Esophagus mucosa (tissue), 1 donor: ENCODE results near the gene PTTG1IP. TPM values are rescaled to one million over a fixed set of nuclear protein-coding genes. Genes with fewer than 3 reads are reported as not detected.
"Not testable (repeated sequence)": the region's sequence is repeated elsewhere in the genome, so short reads cannot be mapped to it uniquely, and the experiment has no call there.

ENCODE experiments used
- ATAC-seq: fragments of 200-7000 bp; cut with Tn5 transposase; one replicate; pipeline ENCODE4 v1.9.1; 2020
- total RNA-seq: library from RNA; stranded (reverse); gene quantifications from one replicate; pipeline ENCODE4 v1.2.4, GENCODE V29; 2023
- donor health status: DM: yes; HTN: yes; CAD: no.

PTTG1IP gene
- total RNA-seq, 1 donor from 2014 or later = 67.1 TPM

DNA sequence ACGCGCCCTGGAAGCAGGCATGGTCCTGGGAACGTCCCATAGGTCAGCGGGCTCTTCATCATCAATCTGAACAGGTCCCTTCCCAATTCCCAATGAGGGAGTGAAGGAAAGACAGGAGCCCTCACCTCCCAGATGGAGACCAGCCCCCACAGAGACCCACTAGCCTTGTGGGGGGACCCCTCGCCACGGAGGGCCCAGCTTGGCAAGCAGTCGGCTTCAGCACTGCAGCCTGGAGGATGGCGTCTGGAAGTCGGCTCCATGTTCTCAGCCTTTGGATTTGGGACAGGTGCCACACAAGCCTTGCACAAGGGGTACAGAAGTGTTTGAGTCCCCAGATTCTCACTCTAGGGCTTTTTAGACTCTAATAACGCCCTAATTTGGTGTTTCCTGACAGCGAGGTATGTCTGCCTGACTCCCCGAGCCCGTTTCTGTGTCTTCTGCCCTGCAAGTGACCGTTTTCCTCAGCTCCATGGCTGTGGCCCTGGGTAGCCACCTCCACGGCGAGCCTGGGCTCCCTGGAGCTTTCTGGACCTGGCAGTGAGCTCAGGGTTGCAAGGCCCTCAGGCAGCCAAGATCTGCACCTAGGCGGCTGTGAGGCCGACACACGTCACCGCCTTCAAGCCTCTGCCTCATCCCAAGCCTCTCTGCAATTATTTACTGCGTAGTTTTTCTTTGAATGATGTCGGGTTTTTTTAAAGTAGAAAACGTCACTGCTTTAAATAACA lies 30.6 kb downstream of the PTTG1IP start:
- ATAC-seq = no peak

DNA sequence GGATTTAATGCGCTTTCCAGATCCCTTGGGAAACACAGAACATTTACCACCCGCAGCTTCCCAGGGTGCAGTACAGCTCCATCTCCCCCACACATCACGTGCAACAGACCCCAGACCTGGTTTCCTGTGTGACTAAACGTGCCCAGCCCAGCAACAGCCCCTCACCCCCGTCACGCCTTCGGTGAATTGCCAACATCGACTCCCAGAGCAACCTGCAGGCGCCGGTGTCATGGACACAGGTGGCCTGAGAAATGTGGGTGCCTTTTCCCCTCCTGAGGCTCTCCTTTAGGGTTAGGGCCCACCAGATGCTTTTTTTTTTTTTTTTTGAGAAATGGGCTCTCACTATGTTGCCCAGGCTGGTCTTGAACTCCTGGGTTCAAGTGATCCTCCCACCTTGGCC lies 31.4 kb downstream of the PTTG1IP start:
- ATAC-seq = no peak

DNA sequence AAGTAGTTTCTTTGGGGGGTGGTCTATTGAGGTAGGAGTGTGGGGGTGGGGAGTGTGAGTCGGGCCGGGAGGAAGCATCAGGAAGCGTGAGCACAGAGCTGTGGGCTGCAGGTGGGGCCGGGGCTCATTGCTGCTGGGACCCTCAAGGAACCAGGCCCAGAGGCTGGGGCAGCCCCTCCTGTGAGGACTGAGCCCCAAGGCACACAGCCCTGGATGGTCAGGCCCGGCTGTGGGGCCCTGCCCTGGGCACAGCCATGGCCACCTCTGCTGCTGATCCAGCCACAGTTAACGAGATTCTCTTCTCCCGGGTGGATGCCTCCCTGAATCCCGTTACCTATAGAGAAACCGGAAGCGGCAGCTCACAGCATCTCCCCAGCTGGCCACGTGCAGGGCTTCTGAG lies 32.7 kb downstream of the PTTG1IP start:
- ATAC-seq = no peak

DNA sequence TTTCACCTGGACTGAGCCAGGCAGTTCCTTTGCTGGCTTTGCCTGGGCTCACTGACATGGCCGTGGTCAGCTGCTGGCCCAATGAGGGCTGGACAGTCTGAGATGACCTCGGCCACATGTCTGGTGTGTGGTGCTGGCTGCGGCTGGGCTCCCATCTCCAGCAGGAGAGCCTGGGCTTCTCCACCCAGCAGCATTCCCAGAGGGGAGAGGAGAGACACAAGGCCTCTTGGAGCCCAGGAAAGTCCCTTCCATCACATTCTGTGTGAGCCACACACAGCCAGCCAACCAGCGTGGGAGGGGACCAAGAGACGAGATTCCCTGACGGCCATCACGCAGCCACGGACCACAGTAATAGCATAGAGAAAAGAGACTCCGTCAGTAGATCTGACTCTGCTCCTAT lies 34.5 kb downstream of the PTTG1IP start:
- ATAC-seq = no peak

DNA sequence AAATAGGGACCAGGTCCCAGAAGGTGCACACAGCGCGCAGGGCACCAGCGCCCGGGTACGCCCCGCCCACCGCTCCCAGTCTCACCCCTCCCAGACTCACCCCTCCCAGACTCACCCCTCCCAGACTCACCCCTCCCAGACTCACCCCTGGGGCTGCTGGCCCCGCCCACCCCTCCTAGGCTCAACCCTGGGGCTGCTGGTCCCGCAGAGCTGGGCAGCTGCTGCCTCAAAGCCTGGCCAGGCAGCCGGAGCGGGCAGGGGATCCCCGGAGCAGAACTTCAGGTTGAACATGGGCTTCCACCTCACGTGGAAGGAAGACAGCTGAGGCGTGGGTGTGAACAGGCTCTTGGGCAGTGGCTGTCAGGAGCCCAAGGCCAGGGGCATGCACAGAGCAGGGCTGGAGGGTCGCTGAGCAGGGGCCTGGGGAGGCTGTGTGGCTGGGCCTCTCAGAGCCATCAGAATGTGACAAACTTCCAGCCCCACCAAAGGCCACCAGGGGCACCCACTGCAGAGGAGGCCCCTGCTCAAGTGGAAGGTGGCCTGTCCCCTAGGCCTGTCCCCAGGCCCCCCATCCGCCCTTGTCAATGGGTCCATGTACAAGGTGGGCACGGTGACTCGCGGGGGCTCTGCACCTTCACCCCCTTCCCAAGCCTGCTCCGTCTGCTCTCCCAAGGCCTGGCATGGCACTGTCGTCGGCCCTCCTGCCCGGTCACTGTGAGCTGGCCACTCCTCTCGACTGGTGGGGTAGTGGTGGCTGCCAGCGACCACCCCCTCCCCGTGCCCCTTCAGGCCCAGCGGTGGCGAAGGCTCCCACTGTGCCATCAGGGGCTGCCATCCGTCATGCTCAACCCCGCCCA lies 35.2 kb downstream of the PTTG1IP start:
- peak; percentile 33 for ATAC-seq

DNA sequence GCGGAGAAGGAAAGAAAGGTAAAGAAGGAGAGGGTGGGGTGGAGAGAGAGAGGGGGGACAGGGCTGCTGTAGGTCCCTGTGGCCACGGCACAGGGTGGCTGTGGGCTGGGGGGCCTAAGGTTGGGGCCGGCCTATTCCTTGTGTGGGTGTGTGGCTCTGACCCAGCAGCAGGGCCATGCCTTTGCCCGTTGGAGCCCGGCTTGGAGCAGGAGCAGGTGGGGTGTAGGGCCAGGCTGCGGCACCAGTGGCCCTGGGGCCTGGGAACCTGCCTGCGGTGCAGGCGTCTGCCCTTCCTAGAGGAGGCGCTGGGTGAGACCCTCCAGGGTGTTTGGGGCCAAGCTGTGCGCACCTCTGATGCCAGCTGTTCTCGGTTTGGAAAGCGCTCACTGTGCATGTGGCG lies 36.0 kb downstream of the PTTG1IP start:
- ATAC-seq = peak; percentile 3

DNA sequence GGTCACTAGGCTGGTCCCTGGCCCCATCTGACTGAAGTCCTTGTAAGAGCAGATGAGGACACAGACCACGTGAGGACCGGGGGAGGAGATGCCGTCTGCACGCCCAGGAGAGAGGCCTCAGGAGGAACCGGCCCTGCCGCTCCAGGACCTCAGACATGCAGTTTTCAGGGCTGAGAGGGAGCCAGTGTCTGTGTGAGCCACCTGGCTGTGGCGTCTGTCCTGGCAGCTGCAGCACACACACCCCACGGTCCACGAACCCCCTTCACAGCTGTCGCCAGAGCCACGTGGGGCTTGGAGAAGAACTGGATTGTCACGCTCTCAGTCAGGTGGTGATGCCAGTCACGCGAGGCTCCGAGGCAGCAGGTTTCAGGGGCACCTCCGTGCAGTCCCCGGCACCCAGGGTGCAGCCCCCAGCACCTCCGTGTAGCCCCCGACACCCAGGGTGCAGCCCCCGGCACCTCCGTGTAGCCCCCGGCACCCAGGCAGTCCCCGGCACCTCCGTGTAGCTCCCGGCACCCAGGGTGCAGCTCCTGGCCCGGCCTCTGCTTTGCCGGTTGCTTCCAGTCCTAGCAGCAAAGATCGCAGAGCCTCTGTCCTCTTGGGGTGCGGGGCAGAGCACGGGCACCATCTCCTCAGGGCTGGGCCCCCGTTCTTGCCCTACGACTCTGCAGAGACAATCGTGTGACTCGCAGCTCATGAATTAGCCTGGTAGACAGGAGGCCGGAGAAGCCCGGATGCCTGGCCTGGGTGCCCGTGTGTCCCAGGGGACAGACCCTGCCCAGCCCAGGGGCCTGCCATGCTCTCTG lies 36.6 kb downstream of the PTTG1IP start:
- ATAC-seq = peak; percentile 77

DNA sequence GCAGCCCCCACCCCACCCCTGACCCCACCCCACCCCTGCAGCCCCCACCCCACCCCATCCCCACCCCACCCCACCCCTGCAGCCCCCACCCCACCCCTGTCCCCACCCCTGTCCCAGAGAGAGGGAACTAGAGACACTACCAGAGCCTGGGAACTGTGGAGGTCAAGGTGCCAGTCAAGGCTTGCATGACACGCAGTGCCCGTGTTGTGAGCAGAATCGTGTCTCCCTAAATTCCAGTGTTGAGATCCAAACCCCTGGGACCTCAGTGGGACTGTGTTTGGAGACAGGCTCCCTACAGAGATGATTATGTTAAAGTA lies 37.2 kb downstream of the PTTG1IP start:
- ATAC-seq = no peak

DNA sequence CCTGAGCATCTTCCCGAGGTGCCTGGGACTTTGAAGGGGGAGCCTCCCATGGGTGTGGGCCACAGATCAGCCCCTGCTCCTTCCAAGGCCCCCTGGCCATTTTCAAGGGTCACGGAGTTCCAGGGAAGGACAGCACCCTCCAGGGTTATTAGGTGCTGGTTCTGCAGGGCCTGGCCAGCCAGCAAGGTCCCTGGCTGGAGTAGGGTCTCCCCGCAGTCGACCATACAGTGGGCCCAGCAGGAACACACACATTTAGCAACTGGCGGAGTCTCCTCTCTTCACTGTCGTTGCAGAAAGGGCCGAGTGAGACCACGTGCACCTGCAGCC lies 37.9 kb downstream of the PTTG1IP start:
- ATAC-seq = no peak

DNA sequence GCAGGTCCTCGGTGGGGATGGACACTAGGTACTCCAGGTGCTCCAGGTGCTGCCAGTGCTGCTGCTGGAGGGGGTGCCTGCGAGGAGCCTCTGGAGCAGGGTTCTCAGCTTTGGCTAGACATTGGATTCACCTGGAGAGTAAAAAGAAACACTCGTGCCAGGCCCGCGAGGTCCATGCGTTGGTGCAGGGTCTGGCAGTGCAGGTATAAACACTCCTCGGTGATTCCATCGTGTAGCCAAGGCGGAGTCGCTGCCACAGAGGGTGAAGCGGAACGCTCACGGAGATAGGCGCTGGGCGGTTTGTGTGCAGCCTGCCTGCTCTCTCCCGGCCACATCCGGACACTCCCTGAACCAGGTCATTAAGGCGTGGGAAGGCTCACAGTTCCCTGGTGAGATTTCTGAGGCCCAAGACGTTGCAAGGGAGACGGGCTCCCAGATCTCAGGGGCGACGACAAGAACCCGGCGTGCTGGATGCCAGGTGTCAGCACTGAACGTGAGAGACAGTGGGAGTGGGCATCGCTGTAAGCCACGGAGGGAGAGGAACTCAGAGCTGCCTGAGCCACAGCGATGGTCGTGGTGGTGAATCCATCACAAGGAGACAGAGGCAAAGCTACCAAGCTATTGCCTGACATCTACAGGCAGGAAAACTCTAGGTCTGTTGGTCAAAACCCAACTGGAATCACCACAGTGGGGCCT lies 38.4 kb downstream of the PTTG1IP start:
- no peak for ATAC-seq

DNA sequence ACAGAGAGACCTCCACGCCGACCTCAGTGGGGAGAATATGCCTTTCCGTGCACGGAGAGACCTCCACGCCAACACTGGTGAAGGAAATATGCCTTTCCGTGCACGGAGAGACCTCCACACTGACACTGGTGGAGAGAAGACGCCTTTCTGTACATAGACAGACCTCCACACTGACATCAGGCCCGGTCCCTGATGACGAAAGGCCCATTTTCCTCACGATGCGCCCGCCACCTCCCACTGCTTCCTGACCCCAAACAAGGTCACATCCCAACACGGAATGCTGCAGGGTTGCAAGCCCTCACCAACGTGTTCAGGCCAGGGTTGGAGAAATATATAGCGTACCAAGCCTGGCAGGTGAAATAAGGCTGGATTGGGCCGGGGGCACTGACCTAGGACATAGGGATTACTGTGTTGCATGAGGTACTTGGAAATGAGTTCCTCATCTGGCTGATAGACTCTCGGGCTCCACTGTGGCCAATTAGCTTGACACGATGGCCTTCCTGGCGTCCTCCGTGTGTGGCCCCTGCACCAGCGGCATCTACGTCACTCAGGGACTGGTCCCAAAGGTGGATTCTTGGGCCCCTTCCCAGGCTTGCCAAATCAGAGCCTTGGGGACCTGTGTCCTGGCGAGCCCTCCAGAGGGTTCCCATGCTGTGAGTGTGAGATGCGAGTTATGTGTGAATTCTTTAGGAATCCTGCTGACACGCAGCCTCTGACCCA lies 39.1 kb downstream of the PTTG1IP start:
- no peak for ATAC-seq

DNA sequence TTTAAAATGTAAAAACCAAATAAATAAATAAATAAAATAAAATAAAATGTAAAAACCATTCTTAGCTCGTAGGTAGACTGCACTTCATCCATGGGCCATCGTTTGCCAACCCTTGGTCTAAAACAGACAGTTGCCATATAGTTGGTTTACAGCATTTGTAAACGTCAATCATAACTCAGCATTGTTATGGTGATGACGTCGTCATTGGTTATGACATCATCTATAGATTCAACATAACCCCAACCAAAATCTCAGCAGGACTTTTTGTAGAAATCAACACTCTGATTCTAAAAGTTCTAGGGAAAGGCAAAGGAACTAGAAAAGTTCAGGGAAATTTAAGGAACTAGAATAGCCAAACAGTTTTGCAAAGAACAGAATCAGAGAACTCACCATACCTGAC lies 39.8 kb downstream of the PTTG1IP start:
- ATAC-seq = no peak

DNA sequence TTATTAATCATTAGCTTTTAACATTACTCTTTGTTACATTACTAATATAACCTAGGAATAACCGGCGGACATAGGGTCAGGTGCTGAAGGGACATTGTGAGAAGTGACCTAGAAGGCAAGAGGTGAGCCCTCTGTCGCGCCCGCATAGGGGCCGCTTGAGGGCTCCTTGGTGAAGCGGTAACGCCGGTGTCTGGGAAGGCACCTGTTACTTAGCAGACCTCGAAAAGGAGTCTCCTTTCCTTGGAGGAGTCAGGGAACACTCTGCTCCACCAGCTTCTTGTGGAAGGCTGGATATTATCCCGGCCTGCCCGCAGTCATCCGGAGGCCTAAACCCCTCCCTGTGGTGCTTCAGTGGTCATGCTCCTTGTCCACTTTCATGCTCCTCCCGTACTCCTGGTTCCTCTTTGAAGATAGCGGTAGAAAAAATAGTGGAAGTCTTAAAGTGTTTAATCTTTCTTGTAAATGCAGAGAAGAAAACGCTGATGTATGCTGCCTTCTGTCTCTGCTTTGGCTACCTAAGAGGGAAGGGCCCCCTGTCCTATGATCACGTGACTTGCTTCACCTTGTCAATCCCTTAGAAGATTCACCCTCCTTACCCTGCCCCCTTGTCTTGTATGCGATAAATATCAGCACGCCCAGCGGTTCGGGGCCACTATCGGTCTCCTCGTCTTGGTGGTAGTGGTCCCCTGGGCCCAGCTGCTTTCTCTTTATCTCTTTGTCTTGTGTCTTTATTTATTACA lies 40.8 kb downstream of the PTTG1IP start:
- not testable (repeated sequence) for ATAC-seq

DNA sequence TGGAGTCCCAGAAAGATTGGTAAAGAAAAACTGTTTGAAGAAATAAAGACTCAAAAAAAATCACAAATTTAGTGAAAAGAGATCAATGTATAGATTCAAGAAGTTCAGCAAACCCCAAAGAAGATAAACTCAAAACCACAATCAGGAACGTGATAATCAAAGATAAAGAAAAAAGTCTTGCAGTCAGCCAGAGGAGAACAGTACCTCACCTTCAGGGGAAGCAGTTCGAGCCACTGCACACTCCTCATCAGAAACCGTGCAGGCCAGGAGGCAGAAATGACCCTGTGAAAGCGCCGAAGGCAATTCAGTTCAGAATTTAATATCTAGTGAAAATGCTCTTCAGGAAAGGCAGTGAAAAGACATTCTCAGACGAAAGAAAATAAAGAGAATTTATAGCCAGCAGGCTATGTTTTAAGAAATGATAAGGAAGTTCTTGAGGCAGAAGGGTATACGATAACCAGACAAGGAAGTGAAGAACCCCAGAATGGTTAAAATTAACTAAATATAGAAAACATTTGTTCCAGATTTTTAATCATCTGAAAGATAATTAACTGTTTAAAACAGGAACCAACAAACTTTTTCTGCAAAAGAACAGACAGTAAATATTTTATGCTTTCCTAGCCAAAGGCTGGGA lies 42.1 kb downstream of the PTTG1IP start:
- ATAC-seq = no peak

DNA sequence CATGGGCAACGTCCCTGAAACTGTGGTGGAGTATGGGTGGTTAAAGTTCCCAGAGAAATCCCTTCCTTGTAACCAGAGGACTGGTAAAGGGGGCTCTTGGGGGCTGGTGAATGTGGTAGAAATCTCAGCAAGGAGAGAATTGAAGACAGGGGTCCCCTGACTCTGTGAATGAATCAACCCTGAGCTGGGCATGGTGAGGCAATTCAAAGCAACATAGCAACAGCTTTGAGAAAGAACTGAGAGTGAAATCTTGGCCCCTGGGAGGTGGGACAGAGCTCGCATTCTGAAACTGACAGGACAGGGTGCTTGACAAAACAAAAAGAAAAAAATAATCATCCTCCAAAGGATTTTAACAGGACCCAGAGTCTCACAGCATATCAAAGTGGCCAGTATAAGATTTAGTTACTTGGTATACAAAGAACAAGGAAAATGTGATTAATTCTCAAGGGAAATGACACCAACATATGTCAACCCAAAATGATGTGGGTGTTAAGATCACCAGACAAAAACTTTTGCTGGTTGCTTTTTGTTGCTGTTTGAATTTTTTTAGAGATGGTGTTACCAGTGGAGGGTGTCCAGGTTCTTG lies 43.9 kb downstream of the PTTG1IP start:
- no peak for ATAC-seq

DNA sequence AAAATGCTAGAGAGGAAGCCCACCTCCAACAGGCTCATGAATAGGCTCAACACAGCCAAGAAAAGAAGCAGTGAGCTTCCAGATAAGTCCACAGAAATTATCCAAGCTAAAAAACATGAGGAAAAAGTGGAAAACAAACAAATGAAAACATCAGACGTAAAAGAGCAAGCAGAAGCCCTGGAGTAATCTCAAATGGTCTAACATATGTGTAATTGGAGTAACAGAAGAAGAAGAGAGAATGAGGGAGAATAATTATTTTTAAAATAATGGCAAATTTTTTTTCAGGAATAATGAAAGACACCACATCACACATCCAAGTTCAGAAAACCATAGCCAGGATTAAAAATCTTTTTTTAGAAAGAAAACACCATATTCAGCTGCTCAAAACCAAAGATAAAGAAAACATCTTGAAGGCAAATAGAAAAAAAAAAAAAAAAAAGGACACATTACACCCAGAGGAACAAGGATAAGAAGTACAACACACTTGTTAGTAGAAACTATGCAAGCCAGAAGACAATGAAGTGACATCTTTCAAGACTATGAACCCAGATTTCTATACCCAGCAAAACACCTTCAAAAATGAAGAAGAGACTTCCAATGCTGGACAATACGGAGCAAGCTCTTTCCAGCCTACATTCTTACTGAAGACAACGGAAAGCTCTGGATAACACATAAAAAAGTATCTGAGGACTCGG lies 45.0 kb downstream of the PTTG1IP start:
- no peak for ATAC-seq

DNA sequence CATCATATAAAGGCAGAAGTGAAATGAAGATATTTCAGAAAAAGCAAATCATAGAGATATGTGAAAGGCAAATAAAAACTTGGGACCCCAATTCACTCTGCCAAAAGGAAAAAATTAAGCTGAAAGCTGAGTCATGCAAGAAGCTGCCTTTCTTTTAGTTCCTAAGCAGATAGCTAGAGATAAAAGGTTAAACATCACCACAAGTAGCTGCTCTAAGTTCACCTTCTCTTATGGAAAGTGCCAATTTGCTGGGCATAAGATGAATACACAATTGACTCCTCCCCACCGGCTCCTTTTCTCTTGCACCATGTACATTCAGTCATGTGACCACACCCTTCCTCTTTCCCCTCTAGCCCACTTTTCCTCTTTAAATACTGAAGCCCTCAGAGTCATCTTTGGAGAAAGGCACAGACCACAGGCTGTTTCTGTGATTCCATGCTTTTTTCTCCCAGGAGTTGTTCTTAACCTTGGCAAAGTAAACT lies 50.3 kb downstream of the PTTG1IP start:
- ATAC-seq = no peak

DNA sequence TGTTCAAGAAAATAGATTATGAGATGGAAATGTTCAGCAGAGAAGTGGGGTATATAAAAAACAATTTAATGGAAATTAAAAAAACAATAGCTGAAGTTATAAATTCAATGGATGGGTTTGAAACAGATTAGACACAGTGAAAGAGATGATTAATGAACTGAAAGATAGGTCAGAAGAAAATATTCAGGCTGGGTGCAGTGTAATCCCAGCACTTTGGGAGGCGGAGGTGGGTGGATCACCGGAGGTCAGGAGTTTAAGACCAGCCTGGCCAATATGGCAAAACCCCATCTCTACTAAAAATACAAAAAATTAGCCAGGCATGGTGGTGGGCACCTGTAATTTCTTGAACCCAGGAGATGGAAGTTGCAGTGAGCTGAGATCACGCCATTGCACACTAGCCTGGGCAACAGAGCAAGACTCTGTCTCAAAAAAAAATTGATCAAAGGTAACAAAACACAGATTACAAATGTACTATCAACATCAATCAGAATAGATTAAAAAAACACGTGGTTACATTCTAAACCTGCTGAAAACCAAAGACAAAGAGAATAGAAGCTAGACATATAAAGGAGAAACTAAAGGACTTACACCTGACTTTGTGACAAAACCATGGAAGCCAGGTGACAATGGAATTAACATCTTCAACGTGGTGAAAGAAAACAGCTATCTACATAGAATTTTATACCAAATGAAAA lies 50.9 kb downstream of the PTTG1IP start:
- ATAC-seq = no peak

DNA sequence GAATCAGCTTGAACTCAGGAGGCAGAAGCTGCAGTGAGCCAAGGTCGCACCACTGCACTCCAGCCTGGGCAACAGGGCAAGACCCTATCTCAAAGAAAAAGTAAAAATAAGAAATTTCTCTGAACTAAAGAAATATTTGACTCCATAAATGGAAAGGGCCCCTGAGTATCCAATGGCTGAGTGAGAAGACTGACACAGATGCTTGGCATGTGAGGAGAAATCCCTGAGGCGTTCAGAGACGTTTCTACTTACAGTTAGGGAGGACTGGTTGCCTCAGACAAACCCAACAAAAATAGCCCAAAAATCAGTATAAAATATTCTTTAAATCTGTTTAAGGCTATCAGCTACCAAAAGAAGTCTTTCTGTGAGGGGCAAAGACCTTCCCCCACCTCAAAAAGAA lies 52.6 kb downstream of the PTTG1IP start:
- no peak for ATAC-seq
